HG02852 (cell line): Measurements from ENCODE around the gene IGFBP1.
"Not testable (repeated sequence)": the region's sequence is repeated elsewhere in the genome, so short reads cannot be mapped to it uniquely, and the experiment has no call there.

Experiments used
- ATAC-seq: cut with Tn5 transposase; IDR thresholded peaks from one replicate; pipeline ENCODE4 v1.9.1; 2021; ENCODE audit warnings: mild to moderate bottlenecking, moderate library complexity; ENCODE audit not compliant: unreplicated experiment

The IGFBP1 gene

GRCh38 chr7:45937301-45937700 lies 49.0 kb downstream of the IGFBP1 start:
- ATAC-seq = no peak

GRCh38 chr7:45937862-45938261 lies 49.6 kb downstream of the IGFBP1 start:
- no peak for ATAC-seq

GRCh38 chr7:45938626-45939302 lies 50.5 kb downstream of the IGFBP1 start:
- no peak for ATAC-seq

- no peak for ATAC-seq
These were observed 51.3 kb downstream of the IGFBP1 start for GRCh38 chr7:45939574-45939973.

- not testable (repeated sequence) for ATAC-seq
These were observed 52.0 kb downstream of the IGFBP1 start for GRCh38 chr7:45940237-45940781.

GRCh38 chr7:45940939-45941338 lies 52.7 kb downstream of the IGFBP1 start:
- no peak for ATAC-seq
